VCaP (cell line): ENCODE measurements around the gene HBS1L.
"Not testable (repeated sequence)": the region's sequence is repeated elsewhere in the genome, so short reads cannot be mapped to it uniquely, and the experiment has no call there.

Experiments used
- H3K27ac ChIP-seq: fragments of 450-650 bp; 2 replicates; pipeline ENCODE4 v1.5.1; 2017
- TF ChIP-seq, protein P1 (sequence below): fragments of 450-650 bp; conservative IDR thresholded peaks from 2 replicates; pipeline ENCODE4 v1.5.1; 2017; ENCODE audit warnings: mild to moderate bottlenecking, moderate library complexity

Gene HBS1L

DNA sequence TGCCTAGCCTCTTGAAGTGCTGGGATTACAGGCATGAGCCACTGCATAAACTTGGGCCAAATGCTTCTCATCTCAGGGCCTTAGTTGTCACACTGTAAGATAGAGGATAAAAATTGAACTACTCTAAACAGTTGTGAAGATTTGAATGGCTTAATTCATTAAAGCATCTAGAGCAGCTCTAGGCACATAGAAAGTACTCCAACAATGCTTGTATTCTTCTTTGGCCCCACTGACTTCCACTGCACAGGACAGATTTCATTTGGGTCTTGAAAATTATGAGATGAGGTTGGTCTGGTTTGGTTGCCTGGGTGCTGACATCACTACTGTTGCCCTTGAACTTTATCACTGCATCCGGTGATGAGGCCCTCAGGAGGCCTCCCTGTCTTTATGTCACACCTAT, 10.0 kb upstream of the HBS1L start:
- no peak overlapping the region for H3K27ac ChIP-seq
- TF ChIP-seq, protein P1, sequence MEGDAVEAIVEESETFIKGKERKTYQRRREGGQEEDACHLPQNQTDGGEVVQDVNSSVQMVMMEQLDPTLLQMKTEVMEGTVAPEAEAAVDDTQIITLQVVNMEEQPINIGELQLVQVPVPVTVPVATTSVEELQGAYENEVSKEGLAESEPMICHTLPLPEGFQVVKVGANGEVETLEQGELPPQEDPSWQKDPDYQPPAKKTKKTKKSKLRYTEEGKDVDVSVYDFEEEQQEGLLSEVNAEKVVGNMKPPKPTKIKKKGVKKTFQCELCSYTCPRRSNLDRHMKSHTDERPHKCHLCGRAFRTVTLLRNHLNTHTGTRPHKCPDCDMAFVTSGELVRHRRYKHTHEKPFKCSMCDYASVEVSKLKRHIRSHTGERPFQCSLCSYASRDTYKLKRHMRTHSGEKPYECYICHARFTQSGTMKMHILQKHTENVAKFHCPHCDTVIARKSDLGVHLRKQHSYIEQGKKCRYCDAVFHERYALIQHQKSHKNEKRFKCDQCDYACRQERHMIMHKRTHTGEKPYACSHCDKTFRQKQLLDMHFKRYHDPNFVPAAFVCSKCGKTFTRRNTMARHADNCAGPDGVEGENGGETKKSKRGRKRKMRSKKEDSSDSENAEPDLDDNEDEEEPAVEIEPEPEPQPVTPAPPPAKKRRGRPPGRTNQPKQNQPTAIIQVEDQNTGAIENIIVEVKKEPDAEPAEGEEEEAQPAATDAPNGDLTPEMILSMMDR = no peak

DNA sequence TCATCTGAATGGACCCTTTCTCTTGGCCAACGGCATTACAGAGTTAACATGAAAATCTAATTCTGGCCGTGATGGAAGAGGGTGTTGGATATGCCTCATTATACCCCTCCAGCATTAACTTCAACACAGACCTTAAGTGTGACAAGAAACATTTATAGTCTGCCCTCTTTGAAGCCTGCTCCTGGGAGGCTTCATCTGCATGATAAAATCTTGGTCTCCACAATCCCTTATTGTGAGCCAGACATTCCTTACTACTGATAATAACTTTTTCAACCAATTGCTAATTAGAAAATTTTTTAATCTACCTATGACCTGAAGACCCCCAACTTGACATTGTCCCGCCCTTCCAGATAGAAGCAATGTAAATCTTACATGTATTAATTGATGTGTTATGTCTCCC, 9.3 kb upstream of the HBS1L start:
- TF ChIP-seq, protein P1 = no peak
- no peak overlapping the region for H3K27ac ChIP-seq

DNA sequence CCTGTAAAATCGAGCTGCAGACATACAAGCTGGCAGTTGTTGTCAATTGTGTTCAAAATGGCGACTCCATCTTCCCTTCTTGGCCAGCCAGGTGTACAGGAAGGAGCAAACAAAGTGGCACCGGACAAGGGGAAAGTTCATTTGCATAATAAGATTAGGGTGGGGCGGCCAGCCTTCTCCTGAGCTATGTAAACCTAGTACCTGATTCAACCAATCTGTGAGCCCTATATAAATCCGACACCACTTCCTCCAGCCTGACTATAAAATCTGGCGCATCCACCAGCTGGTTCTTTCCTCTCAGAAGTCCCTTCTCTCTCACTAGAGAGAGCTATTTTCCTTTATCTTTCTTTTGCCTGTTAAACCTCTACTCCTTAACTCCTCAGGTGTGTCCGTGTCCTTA, 8.1 kb upstream of the HBS1L start:
- H3K27ac ChIP-seq = peak overlapping the region; percentile 62
- TF ChIP-seq, protein P1 = peak; percentile 69

DNA sequence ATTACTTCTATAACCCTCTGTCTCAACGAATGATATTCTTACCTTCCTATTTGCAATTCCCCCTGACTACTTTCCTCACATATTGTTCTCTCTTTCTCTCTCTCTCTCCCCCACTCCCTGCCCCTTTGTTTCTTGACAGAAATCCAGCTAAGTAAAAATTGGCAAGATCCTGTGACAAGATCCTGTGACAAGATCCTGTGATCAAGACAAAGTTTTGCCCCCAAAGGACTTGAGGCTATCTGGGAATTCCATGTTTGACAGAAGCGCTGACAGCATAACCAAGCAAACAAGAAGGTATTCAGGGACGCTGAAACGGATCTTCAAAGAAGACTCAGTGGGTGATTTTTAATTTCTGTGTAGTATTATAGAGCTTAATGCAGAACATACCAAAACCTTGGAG, 5.5 kb upstream of the HBS1L start:
- TF ChIP-seq, protein P1 = no peak
- H3K27ac ChIP-seq = no peak overlapping the region

DNA sequence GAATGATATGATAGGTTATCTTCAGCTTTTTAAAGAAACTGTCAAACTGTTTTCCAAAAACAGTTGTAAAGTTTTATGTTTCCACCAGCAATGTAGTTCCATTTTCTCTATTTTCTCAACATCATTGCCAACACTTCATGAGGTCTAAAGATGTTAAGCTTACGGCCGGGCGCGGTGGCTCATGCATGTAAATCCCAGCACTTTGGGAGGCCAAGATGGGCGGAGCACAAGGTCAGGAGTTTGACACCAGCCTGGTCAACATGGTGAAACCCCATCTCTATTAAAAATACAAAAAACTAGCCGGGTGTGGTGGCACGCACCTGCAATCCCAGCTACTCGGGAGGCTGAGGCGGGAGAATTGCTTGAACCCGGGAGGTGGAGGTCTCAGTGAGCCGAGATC, 3.7 kb upstream of the HBS1L start:
- H3K27ac ChIP-seq = not testable (repeated sequence)

DNA sequence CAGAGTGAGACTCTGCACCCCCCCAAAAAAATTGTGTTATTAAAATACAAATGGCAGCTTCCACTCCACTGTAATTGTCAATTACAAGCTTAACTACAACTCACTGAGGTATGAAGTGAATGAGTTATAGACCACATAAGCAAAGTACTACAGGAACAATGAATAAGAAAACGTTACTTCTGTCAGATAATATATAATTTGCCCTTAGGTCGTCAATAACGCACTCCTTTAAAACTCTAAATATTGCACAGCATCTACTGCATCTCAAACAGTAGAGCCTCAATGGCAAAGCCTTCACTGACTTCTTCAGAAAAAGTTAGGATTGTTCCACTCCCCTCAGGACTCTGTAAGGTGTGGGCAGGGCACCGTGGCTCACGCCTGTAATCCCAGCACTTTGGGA, 2.0 kb upstream of the HBS1L start:
- no peak overlapping the region for H3K27ac ChIP-seq
- TF ChIP-seq, protein P1 = no peak

DNA sequence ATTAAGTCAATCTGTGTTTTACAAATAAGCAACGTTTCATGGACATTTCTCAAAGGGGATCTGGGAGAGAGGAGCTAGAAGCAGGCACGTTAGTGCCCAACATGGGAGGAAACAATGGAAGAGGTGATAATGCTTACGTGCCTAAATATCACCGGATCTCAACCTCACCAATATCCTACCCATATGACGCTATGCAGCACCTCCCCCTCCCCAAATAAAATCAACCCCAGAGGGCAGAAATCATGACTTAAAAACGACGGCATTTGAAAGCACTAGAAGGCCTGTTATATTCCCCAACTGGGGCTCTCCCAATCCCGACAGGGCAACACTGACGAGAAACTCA, 425 bp downstream of the HBS1L start:
- TF ChIP-seq, protein P1 = no peak
- peak overlapping the region; percentile 77 for H3K27ac ChIP-seq

DNA sequence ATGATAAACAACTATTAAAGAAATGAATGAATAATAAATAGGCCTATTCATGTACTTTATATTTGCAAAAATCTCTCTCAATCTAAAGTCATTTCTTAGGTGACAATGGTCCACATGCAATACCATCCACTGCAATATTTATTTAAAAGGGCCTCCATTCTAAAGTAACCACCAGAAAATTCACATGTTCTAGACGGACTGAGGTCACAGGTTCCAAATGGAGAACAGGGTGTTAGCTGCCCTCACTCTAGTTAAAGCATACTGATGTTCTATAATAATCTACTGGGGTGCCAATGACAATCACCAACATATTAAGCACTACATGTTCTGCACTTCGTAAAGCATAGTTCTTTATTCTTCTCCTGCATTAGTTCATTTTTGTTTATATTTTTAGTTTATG, 1.2 kb downstream of the HBS1L start:
- TF ChIP-seq, protein P1 = no peak
- no peak overlapping the region; the same call in 1 of the 2 replicates for H3K27ac ChIP-seq
